Measurements from ENCODE around the gene CNGB1. TPM values are rescaled to one million over a fixed set of nuclear protein-coding genes. Genes with fewer than 3 reads are reported as not detected.

Gene CNGB1
- total and polyA plus RNA-seq, 8 donors = 0.03 to 0.43 (median 0.05) TPM; not detected in 3

- FAIRE-seq = no peak
- no peak overlapping the region for H3K27ac ChIP-seq
Observed at GRCh38 chr16:57912529-57913260, 58.2 kb downstream of the CNGB1 start.

GRCh38 chr16:57911743-57912142 lies 59.2 kb downstream of the CNGB1 start:
- no peaks in the 10 kb centered on the region for H3K36me3 ChIP-seq
- intact Hi-C loops (cut with DNase I) = loop anchor here in 1 of 3 donors (5.0 kb wide), 1 partner anchor 41 kb away; no protein-coding TSS in a partner anchor

More at GRCh38 chr16:57912529-57913260, 58.2 kb downstream of the CNGB1 start:
- ATAC-seq = no peak
- Histone ChIP-seq H3K36me3 (no peaks in the 10 kb centered on the region), H3K4me1 (no peaks in the 10 kb centered on the region), H3K27me3 (no peaks in the 10 kb centered on the region), H3K4me3 (no peak overlapping the region), H3K9me3 (no peaks in the 10 kb centered on the region)
- intact Hi-C loops (cut with DNase I) = loop anchor here in 1 of 3 donors (5.0 kb wide), 1 partner anchor 40 kb away; no protein-coding TSS in a partner anchor
- TF ChIP-seq CTCF (IDR thresholded peaks at IDR 0.05) = no peak
- 64 to 75% methylated on average over 16 of the region's 16 CpGs for WGBS, 2 donors
- no peak for DNase-seq

GRCh38 chr16:57910696-57911095 lies 60.2 kb downstream of the CNGB1 start:
- H3K27ac ChIP-seq = no peak overlapping the region
- no peaks in the 10 kb centered on the region for H3K4me1 ChIP-seq
- TF ChIP-seq CTCF (IDR thresholded peaks at IDR 0.05) = no peak
- 83 to 90% methylated on average over 6 of the region's 6 CpGs for WGBS, 2 donors
- H3K4me3 ChIP-seq = no peak overlapping the region
- intact Hi-C loops (cut with DNase I) = loop anchor here in 1 of 3 donors (5.0 kb wide), 1 partner anchor 42 kb away; no protein-coding TSS in a partner anchor
- ATAC-seq = no peak
- DNase-seq = no peak
- no peak for FAIRE-seq
- no peaks in the 10 kb centered on the region for H3K27me3 ChIP-seq
- H3K36me3 ChIP-seq = no peaks in the 10 kb centered on the region
- no peaks in the 10 kb centered on the region for H3K9me3 ChIP-seq

More at GRCh38 chr16:57911743-57912142, 59.2 kb downstream of the CNGB1 start:
- no peak for FAIRE-seq
- no peak for ATAC-seq
- Histone ChIP-seq H3K4me3 (no peak overlapping the region), H3K27ac (no peak overlapping the region), H3K27me3 (no peaks in the 10 kb centered on the region), H3K4me1 (no peaks in the 10 kb centered on the region), H3K9me3 (no peaks in the 10 kb centered on the region)
- DNase-seq = no peak
- 86% methylated on average over 9 of the region's 9 CpGs for WGBS, 2 donors
- TF ChIP-seq CTCF (IDR thresholded peaks at IDR 0.05) = no peak

GRCh38 chr16:57908409-57908987 lies 62.4 kb downstream of the CNGB1 start:
- ATAC-seq (no peak), DNase-seq (no peak), FAIRE-seq (no peak)
- intact Hi-C loops (cut with DNase I) = no loop called here
- Histone ChIP-seq H3K27me3 (no peaks in the 10 kb centered on the region), H3K9me3 (no peaks in the 10 kb centered on the region), H3K4me1 (no peaks in the 10 kb centered on the region), H3K36me3 (no peaks in the 10 kb centered on the region), H3K27ac (no peak overlapping the region), H3K4me3 (no peak overlapping the region)
- no peak for TF ChIP-seq CTCF (IDR thresholded peaks at IDR 0.05)
- WGBS, 2 donors = 86 to 87% methylated on average over 12 of the region's 12 CpGs
